Stimulated activated CD8-positive, alpha-beta memory T cell treated with anti-CD3 and anti-CD28 coated beads, Interleukin-12 subunit alpha, Interleukin-12 subunit beta, amount 100 ng/mL, for 4 hours (primary cell): Measurements from ENCODE around the gene UGT2B15.
"Not testable (repeated sequence)": the region's sequence is repeated elsewhere in the genome, so short reads cannot be mapped to it uniquely, and the experiment has no call there.

Experiments used
- DNase-seq: peaks from one replicate; pipeline ENCODE4 v3.0.0-alpha.2; 2020; ENCODE audit warnings: low read depth

The UGT2B15 gene

DNA sequence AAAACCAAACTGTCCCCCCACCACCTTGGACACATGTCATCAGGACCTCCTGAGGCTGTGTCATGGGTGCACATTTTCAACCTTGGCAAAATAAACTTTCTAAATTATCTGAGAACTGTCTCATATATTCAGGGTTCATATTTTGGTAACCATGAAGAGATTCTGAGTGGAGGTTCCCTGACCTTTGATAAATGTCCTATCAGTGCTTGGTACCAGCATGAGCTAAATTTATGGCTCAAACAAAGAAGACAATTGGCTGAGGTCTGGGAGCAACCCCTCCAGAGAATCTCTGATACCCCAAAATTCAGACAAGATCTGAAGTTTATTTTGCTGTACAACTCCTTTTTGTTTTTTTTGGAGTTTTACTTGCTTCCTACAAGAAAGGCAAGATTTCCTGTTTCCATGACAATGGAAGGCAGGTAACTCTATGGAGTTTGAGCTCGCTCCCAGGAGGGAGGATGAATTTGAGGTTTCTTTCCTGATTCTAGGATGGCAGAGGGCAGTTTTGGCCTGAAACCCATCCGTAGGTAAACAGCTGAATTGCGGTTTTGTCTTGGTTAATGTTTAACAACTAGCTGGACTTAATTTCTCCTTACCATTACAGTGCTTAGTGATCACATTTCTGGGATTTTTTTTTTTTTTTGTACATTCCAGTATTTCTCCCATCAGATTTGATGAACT lies 14.5 kb downstream of the UGT2B15 start:
- DNase-seq: no peak

DNA sequence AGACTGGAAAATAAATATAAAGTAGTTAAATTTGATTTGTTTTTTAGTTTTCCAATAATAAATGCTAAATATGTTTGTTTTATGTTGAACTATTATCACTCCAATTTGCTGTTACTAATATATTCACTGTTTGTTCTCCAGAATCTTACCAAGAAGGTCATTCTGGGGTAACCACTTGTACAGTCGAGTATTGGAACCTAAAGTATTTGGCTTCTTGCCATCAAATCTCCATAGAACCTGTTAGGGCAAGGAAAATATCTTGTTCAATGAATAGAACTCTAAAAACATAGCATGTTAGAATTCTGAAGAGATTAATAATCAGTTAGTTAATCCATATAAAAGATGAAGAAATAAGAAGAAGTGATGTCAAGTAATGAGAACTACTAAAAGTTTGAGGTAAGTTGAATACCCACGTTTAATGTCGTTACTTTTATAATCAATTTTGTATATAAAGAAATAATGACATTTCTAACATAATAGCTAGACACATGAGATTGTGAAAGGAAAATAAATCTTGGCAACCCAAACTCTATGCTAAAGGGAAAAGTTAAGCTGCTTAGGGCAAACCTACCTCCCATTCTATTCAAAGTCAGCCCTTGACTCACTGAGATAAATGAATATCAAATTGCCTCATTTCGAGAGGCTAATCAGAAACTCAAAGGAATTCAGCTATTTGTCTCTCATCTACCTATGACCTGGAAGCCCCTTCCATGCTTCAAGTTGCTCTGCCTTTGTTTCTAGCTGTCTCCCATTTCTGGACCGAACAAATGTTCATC lies 15.3 kb downstream of the UGT2B15 start:
- DNase-seq: no peak

DNA sequence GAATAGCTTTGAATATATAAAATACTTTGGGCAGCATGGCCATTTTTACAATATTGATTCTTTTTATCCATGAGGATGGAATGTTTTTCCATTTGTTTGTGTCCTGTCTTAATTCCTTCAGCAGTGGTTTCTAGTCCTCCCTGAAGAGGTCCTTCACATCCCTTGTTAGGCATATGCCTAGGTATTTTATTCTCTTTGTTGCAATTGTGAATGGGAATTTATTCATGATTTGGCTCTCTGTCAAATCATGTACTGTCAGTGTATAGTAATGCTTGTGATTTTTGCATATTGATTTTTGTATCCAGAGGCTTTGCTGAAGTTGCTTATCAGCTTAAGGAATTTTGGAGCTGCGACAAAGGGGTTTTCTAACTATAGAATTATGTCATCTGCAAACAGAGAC lies 18.5 kb downstream of the UGT2B15 start:
- no peak for DNase-seq

DNA sequence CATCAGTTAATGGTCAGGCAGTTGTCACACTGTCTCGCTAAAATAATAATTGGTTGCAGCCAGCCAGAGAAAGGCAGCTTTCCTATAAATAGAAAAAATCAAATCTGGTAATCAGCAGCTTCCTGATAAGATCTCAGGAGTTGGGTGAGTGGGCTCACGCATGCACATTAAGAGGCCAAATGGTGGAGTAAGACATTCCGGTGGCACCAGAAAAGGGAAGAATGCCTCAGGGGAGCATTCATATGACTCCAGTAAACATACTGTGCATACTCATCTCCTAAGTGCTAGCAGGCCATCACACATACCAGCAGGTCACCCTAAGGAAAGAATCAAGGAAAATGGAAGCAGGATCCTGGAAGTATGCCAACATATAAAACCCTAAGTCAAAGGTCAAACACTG lies 40.1 kb downstream of the UGT2B15 start:
- no peak for DNase-seq

DNA sequence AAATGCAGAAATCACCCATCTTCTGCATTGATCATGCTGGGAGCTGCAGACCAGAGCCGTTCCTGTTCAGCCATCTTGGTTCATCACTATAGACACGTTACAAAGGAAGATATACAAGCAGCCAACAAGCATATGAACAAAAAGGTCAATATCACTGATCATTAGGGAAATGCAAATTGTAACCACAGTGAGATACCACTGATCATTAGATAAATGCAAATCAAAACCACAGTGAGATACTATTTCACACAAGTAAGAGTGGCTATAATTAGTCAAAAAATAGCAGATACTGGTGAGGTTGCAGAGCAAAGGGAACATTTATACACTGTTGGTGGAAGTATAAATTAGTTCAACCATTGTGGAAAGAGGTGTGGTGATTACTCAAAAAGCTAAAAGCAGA lies 47.7 kb downstream of the UGT2B15 start:
- DNase-seq: not testable (repeated sequence)

DNA sequence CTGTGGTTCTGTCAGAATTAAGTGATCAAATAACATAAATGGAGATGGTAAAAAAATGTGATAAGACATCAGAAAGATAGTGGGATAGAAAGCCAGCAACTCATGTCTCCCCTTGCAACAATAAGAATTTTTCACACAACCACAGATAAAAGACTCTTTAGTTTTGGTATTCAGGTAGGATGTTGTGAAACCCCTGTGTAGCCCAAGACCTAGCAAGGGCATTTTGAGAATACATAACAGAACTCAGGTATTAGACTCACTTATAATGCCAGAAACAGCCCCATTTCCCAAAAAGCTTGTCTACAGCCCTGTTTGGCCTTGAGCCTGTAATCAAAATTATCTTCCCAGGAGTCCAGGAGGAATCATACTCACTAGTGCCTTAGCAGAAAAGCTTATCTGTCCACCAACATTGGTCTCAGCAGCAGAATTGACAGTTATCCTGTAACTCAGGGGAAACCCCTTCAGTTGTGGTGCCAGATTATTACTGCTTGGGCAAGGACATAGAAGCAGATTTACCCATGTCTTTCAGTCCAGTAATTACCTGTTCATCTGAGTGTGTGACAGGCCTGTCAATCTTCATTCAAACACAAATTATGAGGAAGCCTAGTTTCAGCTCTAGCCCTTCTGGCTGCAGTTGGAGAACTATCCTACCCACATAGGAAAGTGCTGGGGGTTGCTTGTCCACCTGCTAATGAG lies 53.3 kb downstream of the UGT2B15 start:
- no peak for DNase-seq

DNA sequence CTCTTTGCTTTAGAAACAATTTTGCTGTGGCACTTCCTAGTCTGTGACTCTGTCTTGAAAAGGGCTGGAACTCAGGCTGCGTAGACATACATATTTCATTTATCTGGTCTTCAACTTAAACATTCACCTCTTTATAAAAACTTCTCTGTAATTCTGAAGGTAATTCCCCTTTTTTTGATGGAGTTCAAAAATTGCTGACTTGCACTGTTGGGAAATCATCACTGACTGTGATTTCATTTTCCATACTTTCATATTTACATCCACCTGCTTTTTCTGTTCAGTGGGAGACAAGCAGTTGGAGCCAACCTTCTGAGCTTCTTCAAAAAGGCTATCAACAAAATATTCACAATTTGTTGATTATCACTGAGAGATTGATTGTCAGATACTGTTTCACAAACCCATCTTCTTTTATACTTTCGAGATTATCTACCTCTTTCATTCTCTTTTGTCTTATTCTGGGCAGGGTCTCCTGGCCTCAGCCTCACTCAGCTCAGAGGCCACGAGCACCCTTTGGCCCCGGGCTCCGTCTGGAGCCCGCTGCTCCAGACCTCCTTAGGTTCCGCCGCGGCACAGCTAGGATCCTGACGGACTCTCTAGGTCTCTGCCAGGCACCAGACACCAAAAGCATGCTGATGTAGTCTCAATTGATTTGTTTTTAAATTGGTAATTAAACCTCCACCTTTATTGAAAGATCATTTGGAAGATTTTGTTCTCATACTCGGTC lies 54.6 kb downstream of the UGT2B15 start:
- no peak for DNase-seq

DNA sequence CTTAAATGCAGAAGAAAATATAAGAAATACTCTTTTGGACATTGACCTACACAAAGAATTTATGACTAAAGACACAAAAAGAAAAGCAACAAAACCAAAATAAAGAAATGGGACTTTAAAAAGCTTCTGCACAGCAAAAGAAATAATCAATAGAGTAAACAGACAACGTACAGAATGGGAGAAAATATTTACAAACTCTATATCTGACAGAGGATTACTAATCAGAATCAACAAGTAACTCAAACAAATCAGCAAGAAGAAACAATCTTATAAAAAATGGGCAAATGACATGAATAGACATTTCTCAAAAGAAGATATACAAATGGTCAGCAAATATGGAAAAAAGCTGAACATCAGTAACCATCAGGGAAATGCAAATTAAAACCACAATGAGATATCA lies 56.7 kb downstream of the UGT2B15 start:
- DNase-seq: no peak

DNA sequence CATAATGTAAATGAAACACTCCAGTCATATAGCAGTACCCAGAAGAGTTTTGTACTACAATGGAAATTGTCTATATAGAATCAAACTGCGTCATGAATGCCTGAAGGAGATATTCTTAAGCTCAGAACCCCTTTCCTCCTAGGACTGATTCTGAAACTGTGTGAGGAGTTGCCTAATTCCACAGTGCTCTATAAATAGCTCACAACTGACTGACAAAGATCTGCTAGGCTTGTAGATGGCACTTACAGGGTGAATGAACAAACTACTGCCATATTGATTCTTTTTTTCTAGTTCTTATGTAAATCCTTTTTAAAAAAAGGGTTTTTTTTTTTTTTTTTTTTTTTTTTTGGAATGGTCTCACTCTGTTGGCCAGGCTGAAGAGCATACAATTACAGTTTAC lies 64.2 kb downstream of the UGT2B15 start:
- no peak for DNase-seq

DNA sequence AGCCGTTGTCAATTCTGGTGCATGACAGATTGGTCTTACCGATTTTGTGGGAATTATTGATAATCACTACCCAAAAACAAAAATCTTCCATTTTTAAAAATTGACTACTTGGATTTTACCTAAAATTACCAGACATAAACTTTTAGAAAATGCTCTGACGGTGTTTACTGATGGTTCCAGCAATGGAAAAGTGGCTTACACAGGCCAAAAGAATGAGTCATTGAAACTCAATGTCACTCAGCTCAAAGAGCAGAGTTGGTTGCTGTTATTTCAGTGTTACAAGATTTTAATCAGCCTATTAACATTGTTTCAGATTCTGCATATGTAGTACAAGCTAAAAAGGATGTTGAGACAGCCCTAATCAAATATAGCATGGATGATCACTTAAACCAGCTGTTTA lies 71.3 kb downstream of the UGT2B15 start:
- no peak for DNase-seq

DNA sequence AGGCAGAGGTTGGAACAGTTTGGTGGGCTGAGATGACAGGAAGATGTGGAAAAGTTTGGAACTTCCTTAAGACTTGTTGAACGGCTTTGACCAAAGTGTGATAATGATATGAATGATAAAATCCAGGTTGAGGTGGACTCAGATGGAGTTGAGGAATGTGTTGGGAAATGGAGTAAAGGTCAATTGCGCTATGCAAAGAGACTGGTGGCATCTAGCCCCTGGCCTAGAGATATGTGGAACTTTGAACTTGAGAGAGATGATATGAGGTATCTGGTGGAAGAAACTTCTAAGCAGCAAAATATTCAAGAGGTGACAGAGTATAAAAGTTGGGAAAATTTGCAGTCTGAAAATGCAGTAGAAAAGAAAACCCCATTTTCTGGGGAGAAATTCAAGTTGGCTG lies 73.0 kb downstream of the UGT2B15 start:
- DNase-seq: no peak
